Activated CD4-positive, alpha-beta T cell treated with anti-CD3 and anti-CD28 coated beads, Interleukin-2, amount 50 U/mL, for 48 hours (primary cell): ENCODE results near the gene CLTA.
A peak's percentile ranks its signal among the peaks of the same experiment; 100 is the strongest.
"Not testable (repeated sequence)": the region's sequence is repeated elsewhere in the genome, so short reads cannot be mapped to it uniquely, and the experiment has no call there.

Experiments used
- DNase-seq, 2 experiments: peaks; one replicate each; pipeline ENCODE4 v3.0.0-alpha.2; 2020

CLTA gene

GRCh38 chr9:36248061-36248460 is 57.3 kb downstream of the CLTA start:
- DNase-seq, result not testable (repeated sequence)

DNA sequence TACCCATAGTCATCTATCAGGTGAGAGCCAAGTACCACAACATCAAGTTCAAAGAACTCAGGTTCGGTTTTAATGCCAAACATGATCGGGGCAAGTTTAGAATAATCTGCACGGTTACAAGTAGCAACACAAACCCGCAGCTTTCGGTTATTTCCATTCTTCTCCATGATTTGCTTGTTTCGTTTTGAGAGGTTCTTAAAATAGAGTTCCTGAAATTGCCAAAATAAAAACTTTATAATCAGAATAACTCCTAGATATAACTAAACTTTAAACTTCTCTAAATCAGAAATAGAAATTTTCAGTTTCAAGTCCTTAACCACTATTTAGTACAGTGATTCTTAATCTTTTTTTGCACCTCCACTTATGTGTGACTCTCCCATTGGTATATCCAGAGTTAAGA is 58.5 kb downstream of the CLTA start:
- no peak for DNase-seq

DNA sequence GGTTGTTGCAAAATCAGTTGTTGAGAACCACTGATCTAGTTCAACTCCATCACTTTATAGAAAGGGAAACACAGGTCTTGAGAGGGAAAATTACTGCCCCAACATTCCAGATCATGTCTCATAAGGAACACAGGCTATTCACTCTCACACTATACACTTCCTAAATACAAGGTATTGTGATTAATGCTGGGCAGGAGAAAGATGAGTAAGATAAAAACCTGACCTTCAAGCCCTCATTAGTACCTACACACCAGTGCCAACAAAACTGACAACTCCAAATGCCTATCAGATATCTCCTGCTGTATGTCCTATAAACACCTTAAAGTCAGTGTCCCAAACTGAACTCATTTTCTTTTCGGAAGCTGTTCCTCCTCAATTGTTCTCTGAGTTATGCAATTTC is 59.4 kb downstream of the CLTA start:
- no peak for DNase-seq

DNA sequence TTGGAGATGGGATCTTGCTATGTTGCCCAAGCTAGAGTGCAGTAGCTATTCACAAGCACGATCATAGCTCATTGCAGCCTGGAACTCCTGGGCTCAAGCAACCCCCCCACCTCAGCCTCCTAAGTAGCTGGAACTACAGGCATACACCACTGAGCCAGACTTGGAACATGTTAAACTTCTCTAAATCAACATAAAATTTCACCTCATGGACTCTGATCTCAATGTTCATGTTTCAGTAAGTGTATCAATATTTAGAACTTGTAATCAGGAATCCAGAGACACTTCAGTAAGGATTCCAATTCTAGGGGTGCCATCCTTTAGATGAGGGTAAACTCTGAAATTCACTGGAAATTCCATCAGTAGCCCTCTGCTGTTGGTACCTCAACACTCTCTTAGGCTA is 60.7 kb downstream of the CLTA start:
- DNase-seq, result no peak

GRCh38 chr9:36258208-36258995 is 67.7 kb downstream of the CLTA start, which contains the start of gene GNE:
Gene GNE (minus strand): TSS chr9:36258448. CDS start chr9:36249355, 9,093 bp downstream.
- peak; percentile 98 to 99 for DNase-seq

GRCh38 chr9:36258996-36259533 is 68.3 kb downstream of the CLTA start:
- no peak for DNase-seq
